Left lung (tissue), 10 donors: ENCODE results near the gene ARL6IP6. TPM values are rescaled to one million over a fixed set of nuclear protein-coding genes. Genes with fewer than 3 reads are reported as not detected.
"Not testable (repeated sequence)": the region's sequence is repeated elsewhere in the genome, so short reads cannot be mapped to it uniquely, and the experiment has no call there.

ENCODE experiments used
- ATAC-seq: fragments of 200-7000 bp; cut with Tn5 transposase; one replicate; pipeline ENCODE4 v1.9.1; 2020; ENCODE audit warnings: moderate library complexity
- DNase-seq, 4 donors: peaks; one replicate each; pipeline ENCODE4 v3.0.0-alpha.2; 2013 to 2020
- H3K27ac ChIP-seq, 2 donors: fragments of 200-600 bp; sonication (generic) in 1 of 2; one replicate each; pipeline versions ENCODE4 v1.5.0 to v1.8.0; 2020 to 2021
- H3K27me3 ChIP-seq, 2 donors: fragments of 200-600 bp; sonication (generic) in 1 of 2; one replicate each; pipeline versions ENCODE4 v1.5.0 to v1.8.0; 2020 to 2021
- H3K36me3 ChIP-seq, 2 donors: fragments of 200-600 bp; sonication (generic) in 1 of 2; one replicate each; pipeline versions ENCODE4 v1.5.0 to v1.8.0; 2020 to 2021
- H3K4me1 ChIP-seq, 2 donors: fragments of 200-600 bp; one replicate each; pipeline ENCODE4 v1.8.0; 2021
- H3K4me3 ChIP-seq, 2 donors: fragments of 200-600 bp; sonication (generic) in 1 of 2; one replicate each; pipeline versions ENCODE4 v1.5.0 to v1.8.0; 2020 to 2021; ENCODE audit warnings: mild to moderate bottlenecking in 1 of 2
- H3K9me3 ChIP-seq, 2 donors: fragments of 200-600 bp; sonication (generic) in 1 of 2; one replicate each; pipeline versions ENCODE4 v1.5.0 to v1.8.0; 2020 to 2021
- intact Hi-C, 2 donors: fragments of 100-400 bp; cut with DNase I; formaldehyde crosslinking; loops; one replicate each; pipeline versions ENCODE4 v1.11.2 to v1.14.2; 2022
- polyA plus RNA-seq, 6 donors: library from polyadenylated mRNA; unstranded; fragments of 120-200 nt; gene quantifications; one replicate each; pipeline ENCODE4 v1.2.1, GENCODE V29; 2013; ENCODE audit not compliant: insufficient read length in 6 of 6
- total RNA-seq, 2 donors: library from RNA; stranded (reverse); fragmentation: NEBNext Ultra II Directional; extraction: Animal tissue kit (Norgen Biotek cat#: 25700); gene quantifications; one replicate each; pipeline ENCODE4 v1.2.1, GENCODE V29; 2021
- TF ChIP-seq, protein P1 (sequence below), 2 donors: fragments of 200-600 bp; sonication (generic) in 1 of 2; IDR thresholded peaks; one replicate each; pipeline versions ENCODE4 v1.5.0 to v1.8.0; 2021; ENCODE audit warnings: antibody characterized with exemption in 2 of 2
- donor health status: DM: no; HTN: yes; CAD: no.
- donor health status: DM: no; HTN: no; CAD: no.

Gene ARL6IP6
- total and polyA plus RNA-seq, 8 donors = 15.1 to 62.0 (median 51.9) TPM

DNA sequence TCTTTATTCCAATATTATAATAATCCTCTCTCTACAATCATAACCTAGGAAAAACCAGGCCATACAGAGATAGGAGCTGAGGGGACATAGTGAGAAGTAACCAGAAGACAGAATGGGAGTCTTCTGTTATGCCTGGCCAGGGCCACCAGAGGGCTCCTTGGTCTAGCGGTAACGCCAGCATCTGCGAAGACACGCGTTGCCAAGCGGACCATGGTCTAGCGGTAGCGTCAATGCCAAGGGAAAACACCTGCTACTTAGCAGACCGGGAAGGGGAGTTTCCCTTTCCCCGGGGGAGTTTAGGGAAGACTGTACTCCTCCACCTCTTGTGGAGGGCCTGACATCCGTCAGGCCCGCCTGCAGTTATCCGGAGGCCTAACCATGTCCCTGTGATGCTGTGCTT is 36.6 kb downstream of the ARL6IP6 start:
- Histone ChIP-seq H3K9me3 (no peaks in the 10 kb centered on the region), H3K27ac (no peak overlapping the region), H3K4me3 (no peak overlapping the region), H3K4me1 (no peaks in the 10 kb centered on the region), H3K27me3 (no peaks in the 10 kb centered on the region), H3K36me3 (peaks cover 0 to 49% of the 10 kb centered on the region in 2 donors)
- intact Hi-C loops = no loop called here
- TF ChIP-seq, protein P1, sequence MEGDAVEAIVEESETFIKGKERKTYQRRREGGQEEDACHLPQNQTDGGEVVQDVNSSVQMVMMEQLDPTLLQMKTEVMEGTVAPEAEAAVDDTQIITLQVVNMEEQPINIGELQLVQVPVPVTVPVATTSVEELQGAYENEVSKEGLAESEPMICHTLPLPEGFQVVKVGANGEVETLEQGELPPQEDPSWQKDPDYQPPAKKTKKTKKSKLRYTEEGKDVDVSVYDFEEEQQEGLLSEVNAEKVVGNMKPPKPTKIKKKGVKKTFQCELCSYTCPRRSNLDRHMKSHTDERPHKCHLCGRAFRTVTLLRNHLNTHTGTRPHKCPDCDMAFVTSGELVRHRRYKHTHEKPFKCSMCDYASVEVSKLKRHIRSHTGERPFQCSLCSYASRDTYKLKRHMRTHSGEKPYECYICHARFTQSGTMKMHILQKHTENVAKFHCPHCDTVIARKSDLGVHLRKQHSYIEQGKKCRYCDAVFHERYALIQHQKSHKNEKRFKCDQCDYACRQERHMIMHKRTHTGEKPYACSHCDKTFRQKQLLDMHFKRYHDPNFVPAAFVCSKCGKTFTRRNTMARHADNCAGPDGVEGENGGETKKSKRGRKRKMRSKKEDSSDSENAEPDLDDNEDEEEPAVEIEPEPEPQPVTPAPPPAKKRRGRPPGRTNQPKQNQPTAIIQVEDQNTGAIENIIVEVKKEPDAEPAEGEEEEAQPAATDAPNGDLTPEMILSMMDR (IDR thresholded peaks at IDR 0.05) = no peak
- DNase-seq (no peak), ATAC-seq (no peak)

DNA sequence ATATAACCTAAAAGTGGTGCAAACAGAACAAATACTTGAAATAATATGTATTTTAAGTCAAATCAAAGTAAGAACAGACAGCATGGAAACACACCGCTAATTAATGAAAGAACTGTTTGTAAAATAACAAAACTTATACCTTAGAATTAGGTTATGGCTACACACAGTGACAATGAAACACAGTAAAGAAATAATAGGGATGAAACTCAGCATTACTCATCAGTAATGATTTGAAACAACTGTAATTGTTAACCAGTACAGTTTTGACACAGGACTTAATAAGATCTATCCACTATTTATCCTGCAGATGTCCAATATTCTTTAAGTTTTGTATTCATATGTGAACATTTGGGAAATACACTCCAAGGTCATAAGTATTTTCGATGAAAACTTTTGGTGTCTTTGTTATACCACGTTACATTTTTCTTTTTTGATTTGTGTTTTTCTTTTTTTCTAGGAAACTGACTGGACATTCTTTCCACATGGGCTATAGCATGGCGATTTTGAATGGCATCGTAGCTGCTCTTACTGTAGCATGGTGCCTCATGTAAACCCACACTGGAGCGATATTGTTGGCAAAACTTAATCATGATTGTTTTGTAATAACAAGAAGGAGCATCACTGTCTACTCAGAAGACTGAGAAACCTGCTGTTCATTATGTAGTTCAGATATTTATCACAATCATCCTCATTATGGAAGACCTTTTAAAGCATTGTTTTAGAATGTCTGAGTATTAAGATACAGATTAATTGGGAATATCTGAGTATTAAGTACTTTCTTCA is 41.1 kb downstream of the ARL6IP6 start:
- Histone ChIP-seq H3K36me3 (peaks cover 0 to 47% of the 10 kb centered on the region in 2 donors), H3K27me3 (no peaks in the 10 kb centered on the region), H3K27ac (no peak overlapping the region), H3K4me1 (no peaks in the 10 kb centered on the region), H3K4me3 (no peak overlapping the region), H3K9me3 (no peaks in the 10 kb centered on the region)
- intact Hi-C loops = no loop called here
- DNase-seq (no peak), ATAC-seq (no peak)
- TF ChIP-seq, protein P1 (IDR thresholded peaks at IDR 0.05) = no peak

DNA sequence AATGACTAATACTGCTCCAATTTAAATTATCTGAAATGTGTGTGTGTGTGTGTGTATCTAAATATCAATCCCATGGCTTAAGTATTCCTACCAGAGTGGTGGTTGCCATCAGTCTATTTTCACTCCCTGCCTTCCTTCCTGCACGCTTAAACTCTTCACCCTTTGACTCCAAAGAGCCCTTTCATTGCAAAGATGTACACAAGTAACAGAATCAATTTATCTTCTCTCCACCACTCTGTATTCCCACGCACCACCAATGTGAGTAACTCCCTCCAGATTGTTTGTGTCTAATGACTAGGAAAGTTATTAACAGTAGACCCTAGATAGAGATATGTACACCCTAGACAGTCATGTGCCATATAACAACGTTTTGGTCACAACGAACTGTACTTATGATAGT is 42.8 kb downstream of the ARL6IP6 start:
- no peak for ATAC-seq

GRCh38 chr2:152762202-152762601 is 43.8 kb downstream of the ARL6IP6 start:
- peak; percentile 42 for ATAC-seq
- Histone ChIP-seq H3K36me3 (peaks cover 0 to 30% of the 10 kb centered on the region in 2 donors), H3K27ac (no peak overlapping the region), H3K9me3 (no peaks in the 10 kb centered on the region), H3K4me3 (no peak overlapping the region), H3K4me1 (no peaks in the 10 kb centered on the region), H3K27me3 (no peaks in the 10 kb centered on the region)
- peak in 2 of 4 donors; percentile 31 to 49 for DNase-seq
- TF ChIP-seq, protein P1 (IDR thresholded peaks at IDR 0.05) = no peak
- intact Hi-C loops = no loop called here

More for the DNA sequence above, 42.8 kb downstream of the ARL6IP6 start:
- H3K36me3 ChIP-seq = peaks cover 0 to 35% of the 10 kb centered on the region in 2 donors
- H3K4me1 ChIP-seq = no peaks in the 10 kb centered on the region
- H3K27me3 ChIP-seq = no peaks in the 10 kb centered on the region
- H3K4me3 ChIP-seq = no peak overlapping the region
- H3K9me3 ChIP-seq = no peaks in the 10 kb centered on the region
- no peak for DNase-seq
- TF ChIP-seq, protein P1 (IDR thresholded peaks at IDR 0.05) = no peak
- H3K27ac ChIP-seq = no peak overlapping the region
- intact Hi-C loops = no loop called here

GRCh38 chr2:152763208-152763607 is 44.8 kb downstream of the ARL6IP6 start:
- H3K4me3 ChIP-seq, intact Hi-C loops, H3K4me1 ChIP-seq, H3K9me3 ChIP-seq, ATAC-seq, H3K27ac ChIP-seq, DNase-seq, H3K27me3 ChIP-seq: not testable (repeated sequence)
- H3K36me3 ChIP-seq = peaks cover 0 to 24% of the 10 kb centered on the region in 2 donors
